Liver (tissue), 3 donors: ENCODE measurements around the gene IL1RN.

ENCODE experiments used
- CTCF ChIP-seq: fragments of 150-350 bp; IDR thresholded peaks from 2 replicates; pipeline ENCODE4 v1.5.1; 2017; ENCODE audit warnings: improper control_type of control experiment, low read depth, low read length; ENCODE audit not compliant: missing input control
- EGR1 ChIP-seq, 2 donors: IDR thresholded peaks; 2 replicates each; pipeline ENCODE4 v1.6.1; 2016 to 2018; ENCODE audit warnings: antibody characterized with exemption in 2 of 2, low read depth in 2 of 2
- FOXA1 ChIP-seq: IDR thresholded peaks from 2 replicates; pipeline ENCODE4 v1.6.1; 2016; ENCODE audit warnings: antibody characterized with exemption
- GABPA ChIP-seq, 2 donors: IDR thresholded peaks in 1 of 2; conservative IDR thresholded peaks in 1 of 2; 2 replicates each; pipeline ENCODE4 v1.6.1; 2016; ENCODE audit warnings: antibody characterized with exemption in 2 of 2, mild to moderate bottlenecking in 1 of 2, moderate library complexity in 1 of 2
- HNF4A ChIP-seq, 2 donors: conservative IDR thresholded peaks; 2 replicates each; pipeline ENCODE4 v1.6.1; 2016; ENCODE audit warnings: antibody characterized with exemption in 2 of 2, mild to moderate bottlenecking in 2 of 2
- JUND ChIP-seq, 2 donors: IDR thresholded peaks; 2 replicates each; pipeline ENCODE4 v1.6.1; 2016; ENCODE audit warnings: antibody characterized with exemption in 2 of 2
- NR2F2 ChIP-seq: IDR thresholded peaks from 2 replicates; pipeline ENCODE4 v1.6.1; 2016; ENCODE audit warnings: antibody characterized with exemption
- RAD21 ChIP-seq, 2 donors: IDR thresholded peaks; 2 replicates each; pipeline ENCODE4 v1.6.1; 2016; ENCODE audit warnings: antibody characterized with exemption in 2 of 2, mild to moderate bottlenecking in 2 of 2
- RXRA ChIP-seq, 2 donors: IDR thresholded peaks; 2 replicates each; pipeline ENCODE4 v1.6.1; 2017 to 2018; ENCODE audit warnings: antibody characterized with exemption in 2 of 2, mild to moderate bottlenecking in 1 of 2
- TAF1 ChIP-seq: conservative IDR thresholded peaks from 2 replicates; pipeline ENCODE4 v1.6.1; 2016; ENCODE audit warnings: antibody characterized with exemption, mild to moderate bottlenecking
- ZBTB33 ChIP-seq: IDR thresholded peaks from 2 replicates; pipeline ENCODE4 v1.6.1; 2016; ENCODE audit warnings: antibody characterized with exemption
- TF ChIP-seq, protein P1 (sequence below): IDR thresholded peaks from 2 replicates; pipeline ENCODE4 v1.6.1; 2016; ENCODE audit warnings: antibody characterized with exemption
- TF ChIP-seq, protein P2 (sequence below): IDR thresholded peaks from 2 replicates; pipeline ENCODE4 v1.6.1; 2016; ENCODE audit warnings: antibody characterized with exemption, mild to moderate bottlenecking
- donor health status: healthy.
- donor health status: healthy.

GRCh38 chr2:113131352-113132185 lies 4.2 kb downstream of the IL1RN start:
- TF ChIP-seq, protein P1, sequence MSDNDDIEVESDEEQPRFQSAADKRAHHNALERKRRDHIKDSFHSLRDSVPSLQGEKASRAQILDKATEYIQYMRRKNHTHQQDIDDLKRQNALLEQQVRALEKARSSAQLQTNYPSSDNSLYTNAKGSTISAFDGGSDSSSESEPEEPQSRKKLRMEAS, result no peak
- TF ChIP-seq CTCF (no peak), FOXA1 (no peak), EGR1 (IDR thresholded peaks at IDR 0.05; ENCODE audit: low read depth in 2 of 2) (no peak), GABPA (IDR thresholded peaks at IDR 0.05 in 1 of 2, conservative IDR thresholded peaks at IDR 0.05 in 1 of 2) (no peak), RAD21 (IDR thresholded peaks at IDR 0.05) (no peak), JUND (IDR thresholded peaks at IDR 0.05) (no peak), ZBTB33 (no peak), TAF1 (no peak), HNF4A (conservative IDR thresholded peaks at IDR 0.05) (no peak), NR2F2 (no peak), RXRA (IDR thresholded peaks at IDR 0.05) (no peak)
- TF ChIP-seq, protein P2, sequence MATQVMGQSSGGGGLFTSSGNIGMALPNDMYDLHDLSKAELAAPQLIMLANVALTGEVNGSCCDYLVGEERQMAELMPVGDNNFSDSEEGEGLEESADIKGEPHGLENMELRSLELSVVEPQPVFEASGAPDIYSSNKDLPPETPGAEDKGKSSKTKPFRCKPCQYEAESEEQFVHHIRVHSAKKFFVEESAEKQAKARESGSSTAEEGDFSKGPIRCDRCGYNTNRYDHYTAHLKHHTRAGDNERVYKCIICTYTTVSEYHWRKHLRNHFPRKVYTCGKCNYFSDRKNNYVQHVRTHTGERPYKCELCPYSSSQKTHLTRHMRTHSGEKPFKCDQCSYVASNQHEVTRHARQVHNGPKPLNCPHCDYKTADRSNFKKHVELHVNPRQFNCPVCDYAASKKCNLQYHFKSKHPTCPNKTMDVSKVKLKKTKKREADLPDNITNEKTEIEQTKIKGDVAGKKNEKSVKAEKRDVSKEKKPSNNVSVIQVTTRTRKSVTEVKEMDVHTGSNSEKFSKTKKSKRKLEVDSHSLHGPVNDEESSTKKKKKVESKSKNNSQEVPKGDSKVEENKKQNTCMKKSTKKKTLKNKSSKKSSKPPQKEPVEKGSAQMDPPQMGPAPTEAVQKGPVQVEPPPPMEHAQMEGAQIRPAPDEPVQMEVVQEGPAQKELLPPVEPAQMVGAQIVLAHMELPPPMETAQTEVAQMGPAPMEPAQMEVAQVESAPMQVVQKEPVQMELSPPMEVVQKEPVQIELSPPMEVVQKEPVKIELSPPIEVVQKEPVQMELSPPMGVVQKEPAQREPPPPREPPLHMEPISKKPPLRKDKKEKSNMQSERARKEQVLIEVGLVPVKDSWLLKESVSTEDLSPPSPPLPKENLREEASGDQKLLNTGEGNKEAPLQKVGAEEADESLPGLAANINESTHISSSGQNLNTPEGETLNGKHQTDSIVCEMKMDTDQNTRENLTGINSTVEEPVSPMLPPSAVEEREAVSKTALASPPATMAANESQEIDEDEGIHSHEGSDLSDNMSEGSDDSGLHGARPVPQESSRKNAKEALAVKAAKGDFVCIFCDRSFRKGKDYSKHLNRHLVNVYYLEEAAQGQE, result no peak
